Tibial artery (tissue), 4 donors: ENCODE results near the gene AKR1B1.

Experiments
- DNase-seq, 2 donors: peaks; one replicate each; pipeline ENCODE4 v3.0.0-alpha.2; 2019
- H3K27ac ChIP-seq, 2 donors: fragments of 200-600 bp; sonication (generic) in 1 of 2; 1 replicate in 1 of 2; 2 replicates in 1 of 2; pipeline ENCODE4 v1.5.1; 2018 to 2019; ENCODE audit warnings: mild to moderate bottlenecking in 1 of 2
- H3K27me3 ChIP-seq, 2 donors: fragments of 200-600 bp; sonication (generic) in 1 of 2; one replicate each; pipeline versions ENCODE4 v1.5.1 to v1.6.0; 2016 to 2019
- H3K36me3 ChIP-seq, 3 donors: fragments of 200-600 bp; sonication (generic) in 2 of 3; one replicate each; pipeline ENCODE4 v1.5.1; 2016 to 2019; ENCODE audit warnings: mild to moderate bottlenecking in 2 of 3
- H3K4me1 ChIP-seq, 4 donors: fragments of 200-600 bp; sonication (generic) in 2 of 4; 1 replicate in 3 of 4; 2 replicates in 1 of 4; pipeline ENCODE4 v1.5.1; 2016 to 2019
- H3K4me3 ChIP-seq, 2 donors: fragments of 200-600 bp; sonication (generic) in 1 of 2; 1 replicate in 1 of 2; 2 replicates in 1 of 2; pipeline ENCODE4 v1.5.1; 2018 to 2019; ENCODE audit warnings: mild to moderate bottlenecking in 2 of 2
- H3K9me3 ChIP-seq, 3 donors: fragments of 200-600 bp; sonication (generic) in 1 of 3; one replicate each; pipeline ENCODE4 v1.5.1; 2016 to 2019
- CTCF ChIP-seq, 2 experiments: fragments of 200-600 bp in 1 of 2; fragments of 450-650 bp in 1 of 2; IDR thresholded peaks; one replicate each; pipeline ENCODE4 v1.5.1; 2017 to 2019; ENCODE audit warnings: antibody characterized with exemption in 2 of 2, mild to moderate bottlenecking in 1 of 2, moderate library complexity in 1 of 2
- intact Hi-C: fragments of 100-400 bp; cut with DNase I; formaldehyde crosslinking; loops from one replicate; pipeline ENCODE4 v1.15.0; 2023; ENCODE audit warnings: low total_unique reads

AKR1B1 gene

GRCh38 chr7:134419875-134420274 is 39.0 kb downstream of the AKR1B1 start:
- Histone ChIP-seq H3K4me3 (no peak overlapping the region), H3K27ac (no peak overlapping the region), H3K4me1 (no peaks in the 10 kb centered on the region), H3K27me3 (no peaks in the 10 kb centered on the region), H3K9me3 (no peaks in the 10 kb centered on the region), H3K36me3 (no peaks in the 10 kb centered on the region)
- no peak for TF ChIP-seq CTCF (IDR thresholded peaks at IDR 0.05)
- DNase-seq, result no peak
- intact Hi-C loops, result no loop called here

- Histone ChIP-seq H3K36me3 (no peaks in the 10 kb centered on the region), H3K4me1 (no peaks in the 10 kb centered on the region), H3K9me3 (no peaks in the 10 kb centered on the region), H3K27me3 (no peaks in the 10 kb centered on the region), H3K4me3 (no peak overlapping the region), H3K27ac (no peak overlapping the region)
- no peak for DNase-seq
- intact Hi-C loops, result no loop called here
- no peak for TF ChIP-seq CTCF (IDR thresholded peaks at IDR 0.05)
These were observed 39.8 kb downstream of the AKR1B1 start for GRCh38 chr7:134419085-134419484.

- Histone ChIP-seq H3K4me1 (no peaks in the 10 kb centered on the region), H3K9me3 (no peaks in the 10 kb centered on the region), H3K27ac (no peak overlapping the region), H3K27me3 (no peaks in the 10 kb centered on the region), H3K4me3 (no peak overlapping the region), H3K36me3 (no peaks in the 10 kb centered on the region)
- intact Hi-C loops, result no loop called here
- TF ChIP-seq CTCF (IDR thresholded peaks at IDR 0.05), result no peak
- no peak for DNase-seq
These were observed 43.2 kb downstream of the AKR1B1 start for GRCh38 chr7:134415700-134416099.

GRCh38 chr7:134414109-134414508 is 44.8 kb downstream of the AKR1B1 start:
- no peak for TF ChIP-seq CTCF (IDR thresholded peaks at IDR 0.05)
- intact Hi-C loops, result no loop called here
- H3K36me3 ChIP-seq, result no peaks in the 10 kb centered on the region
- H3K27me3 ChIP-seq, result no peaks in the 10 kb centered on the region
- no peak for DNase-seq
- no peak overlapping the region for H3K27ac ChIP-seq
- H3K4me3 ChIP-seq, result no peak overlapping the region
- H3K4me1 ChIP-seq, result no peaks in the 10 kb centered on the region
- H3K9me3 ChIP-seq, result no peaks in the 10 kb centered on the region

GRCh38 chr7:134407311-134407710 is 51.6 kb downstream of the AKR1B1 start:
- Histone ChIP-seq H3K36me3 (no peaks in the 10 kb centered on the region), H3K27ac (no peak overlapping the region), H3K9me3 (no peaks in the 10 kb centered on the region), H3K27me3 (peaks cover 0 to 9% of the 10 kb centered on the region in 2 donors), H3K4me3 (no peak overlapping the region), H3K4me1 (no peaks in the 10 kb centered on the region)
- intact Hi-C loops, result no loop called here
- DNase-seq, result no peak
- TF ChIP-seq CTCF (IDR thresholded peaks at IDR 0.05), result no peak

- no peak for DNase-seq
- H3K9me3 ChIP-seq, result no peaks in the 10 kb centered on the region
- TF ChIP-seq CTCF (IDR thresholded peaks at IDR 0.05), result no peak
- no peak overlapping the region for H3K4me3 ChIP-seq
- H3K27ac ChIP-seq, result no peak overlapping the region
- H3K27me3 ChIP-seq, result peaks cover 0 to 10% of the 10 kb centered on the region in 2 donors
- intact Hi-C loops, result no loop called here
- H3K36me3 ChIP-seq, result no peaks in the 10 kb centered on the region
- H3K4me1 ChIP-seq, result no peaks in the 10 kb centered on the region
These were observed 52.5 kb downstream of the AKR1B1 start for GRCh38 chr7:134406431-134406830.
